Myocyte (in vitro differentiated cells): ENCODE data around the gene PLK4. TPM values are rescaled to one million over a fixed set of nuclear protein-coding genes. Genes with fewer than 3 reads are reported as not detected.
"Not testable (repeated sequence)": the region's sequence is repeated elsewhere in the genome, so short reads cannot be mapped to it uniquely, and the experiment has no call there.

ENCODE experiments used
- DNase-seq: peaks from one replicate; pipeline ENCODE4 v3.0.0-alpha.2; 2012; ENCODE audit warnings: low read depth
- total RNA-seq: library from RNA; depleted of rRNA; stranded (reverse); fragments of >200 nt; gene quantifications from 2 replicates; pipeline ENCODE4 v1.2.3, GENCODE V29; 2014

PLK4 gene
- total RNA-seq, 1 donor from 2014 or later = 2.1 TPM

DNA sequence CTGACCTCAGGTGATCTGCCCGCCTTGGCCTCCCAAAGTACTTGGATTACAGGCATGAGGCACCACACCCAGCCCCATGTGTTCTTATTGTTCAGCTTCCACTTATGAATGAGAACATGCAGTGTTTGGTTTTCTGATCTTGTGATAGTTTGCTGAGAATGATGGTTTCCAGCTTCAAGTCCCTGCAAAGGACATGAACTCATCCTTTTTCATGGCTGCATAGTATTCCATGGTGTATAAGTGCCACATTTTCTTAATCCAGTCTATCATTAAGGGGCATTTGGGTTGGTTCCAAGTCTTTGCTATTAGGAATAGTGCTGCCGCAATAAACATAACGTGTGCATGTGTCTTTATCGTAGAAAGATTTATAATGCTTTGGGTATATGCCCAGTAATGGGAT lies 19.0 kb downstream of the PLK4 start:
- DNase-seq = not testable (repeated sequence)

DNA sequence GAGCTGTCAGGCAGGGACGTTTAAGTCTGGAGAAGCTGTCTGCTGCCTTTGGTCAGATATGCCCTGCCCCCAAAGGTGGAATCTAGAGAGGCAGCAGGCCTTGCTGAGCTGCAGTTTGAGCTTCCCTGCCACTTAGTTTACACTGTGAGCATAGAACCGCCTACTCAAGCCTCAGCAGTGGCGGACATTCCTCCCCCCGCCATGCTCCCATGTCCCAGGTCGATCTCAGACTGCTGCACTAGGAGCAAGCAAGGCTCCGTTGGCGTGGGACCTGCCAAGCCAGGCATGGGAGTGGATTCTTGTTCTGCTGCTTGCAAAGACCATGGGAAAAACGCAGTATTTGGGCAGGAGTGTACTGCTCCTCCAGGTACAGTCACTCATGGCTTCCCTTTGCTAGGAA lies 24.3 kb downstream of the PLK4 start:
- DNase-seq = no peak

DNA sequence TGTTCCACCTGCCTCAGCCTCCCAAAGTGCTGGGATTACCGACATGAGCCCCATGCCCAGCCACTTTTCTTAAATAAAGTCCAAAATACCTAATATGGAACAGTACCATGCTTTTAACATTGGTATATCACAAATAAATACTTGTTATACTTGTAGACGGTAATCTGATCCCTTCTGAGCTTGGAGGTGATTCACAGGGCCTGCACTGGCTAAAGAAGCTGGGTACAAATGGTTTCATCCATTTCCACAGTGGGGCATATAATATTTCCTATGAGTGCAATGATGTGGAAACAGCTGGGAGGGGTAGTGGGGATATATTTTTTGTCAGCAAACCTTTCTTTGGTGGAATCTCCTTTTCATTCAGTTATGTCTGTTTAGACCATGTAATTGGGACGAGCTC lies 35.8 kb downstream of the PLK4 start:
- DNase-seq = no peak

DNA sequence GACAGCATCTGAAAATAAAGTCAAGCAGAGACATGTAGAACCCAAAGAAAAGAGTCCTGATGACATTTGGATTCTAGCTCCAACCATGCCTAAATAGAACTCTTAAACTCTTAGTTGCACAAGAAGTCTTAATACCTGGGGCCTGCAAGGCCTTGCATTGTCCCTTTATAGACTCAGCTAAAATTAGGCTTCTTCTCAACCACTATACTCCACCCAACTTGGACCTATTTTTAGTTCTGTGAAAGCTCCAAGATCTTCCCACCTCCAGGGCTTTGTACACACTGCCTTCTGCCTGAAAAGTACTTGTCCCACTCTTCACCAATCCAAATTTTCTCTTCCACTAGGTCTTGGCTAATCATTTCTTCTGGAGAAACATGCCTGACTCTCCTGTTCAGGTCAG lies 36.5 kb downstream of the PLK4 start:
- peak; percentile 71 for DNase-seq

DNA sequence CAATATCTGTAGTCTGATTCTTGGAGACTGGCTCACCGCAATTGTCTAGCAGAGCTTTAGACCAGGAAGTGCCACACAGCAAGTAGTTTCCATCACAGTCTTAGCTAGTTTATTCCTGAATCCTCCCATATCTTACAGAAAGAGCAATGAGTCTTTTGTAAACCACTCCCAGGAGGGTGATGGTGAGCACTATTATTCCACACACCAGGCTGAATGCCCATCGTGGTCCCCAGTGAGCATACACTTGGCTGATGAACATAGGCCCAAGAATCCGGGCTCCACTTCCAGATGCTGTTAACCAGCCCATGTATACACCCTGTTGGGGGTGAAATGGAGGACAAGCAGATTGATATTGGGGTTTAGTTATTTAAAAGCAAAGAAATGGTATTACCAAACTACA lies 39.8 kb downstream of the PLK4 start:
- no peak for DNase-seq

DNA sequence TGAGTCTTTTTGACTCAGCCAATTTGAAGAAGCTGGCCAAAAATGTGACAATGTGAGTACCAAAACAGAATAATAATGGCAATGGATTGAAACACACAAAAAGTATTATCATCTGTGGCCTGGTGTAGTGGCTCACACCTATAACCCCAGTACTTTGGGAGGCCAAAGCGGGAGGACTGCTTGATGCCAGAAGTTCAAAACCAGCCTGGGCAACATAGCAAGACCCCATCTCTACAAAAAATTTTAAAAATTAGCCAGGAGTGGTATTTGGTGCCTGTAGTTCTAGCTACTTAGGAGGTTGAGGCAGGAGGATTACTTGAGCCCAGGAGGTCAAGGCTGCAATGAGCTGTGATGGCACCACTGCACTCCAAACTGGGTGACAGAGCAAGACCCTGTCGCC lies 41.5 kb downstream of the PLK4 start:
- no peak for DNase-seq

DNA sequence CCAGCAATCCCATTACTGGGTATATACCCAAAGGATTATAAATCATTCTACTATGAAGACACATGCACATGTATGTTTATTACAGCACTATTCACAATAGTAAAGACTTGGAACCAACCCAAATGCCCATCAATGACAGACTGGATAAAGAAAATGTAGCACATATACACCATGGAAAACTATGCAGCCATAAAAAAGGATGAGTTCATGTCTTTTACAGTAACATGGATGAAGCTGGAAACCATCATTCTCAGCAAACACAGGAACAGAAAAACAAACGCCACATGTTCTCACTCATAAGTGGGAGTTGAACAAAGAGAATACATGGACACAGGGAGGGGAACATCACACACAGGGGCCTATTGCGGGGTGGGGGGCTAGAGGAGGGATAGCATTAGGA lies 45.0 kb downstream of the PLK4 start:
- DNase-seq = not testable (repeated sequence)

DNA sequence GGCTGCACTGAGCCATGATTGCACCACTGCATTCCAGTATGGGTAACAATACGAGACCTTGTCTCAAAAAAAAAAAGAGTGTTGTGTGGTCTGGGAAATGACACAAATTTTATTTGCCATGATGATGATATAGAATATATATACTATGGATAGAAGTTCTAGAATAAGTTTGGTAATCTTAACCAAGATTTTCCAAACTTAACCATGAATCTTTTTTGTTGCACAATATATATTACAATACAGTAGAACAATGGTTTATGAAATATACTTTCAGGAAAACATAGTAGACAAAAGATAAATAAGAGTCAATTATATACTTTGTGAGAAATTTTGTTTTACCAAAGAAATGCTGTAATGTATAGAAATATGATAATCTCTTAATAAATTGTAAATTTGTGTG lies 49.5 kb downstream of the PLK4 start:
- DNase-seq = no peak

DNA sequence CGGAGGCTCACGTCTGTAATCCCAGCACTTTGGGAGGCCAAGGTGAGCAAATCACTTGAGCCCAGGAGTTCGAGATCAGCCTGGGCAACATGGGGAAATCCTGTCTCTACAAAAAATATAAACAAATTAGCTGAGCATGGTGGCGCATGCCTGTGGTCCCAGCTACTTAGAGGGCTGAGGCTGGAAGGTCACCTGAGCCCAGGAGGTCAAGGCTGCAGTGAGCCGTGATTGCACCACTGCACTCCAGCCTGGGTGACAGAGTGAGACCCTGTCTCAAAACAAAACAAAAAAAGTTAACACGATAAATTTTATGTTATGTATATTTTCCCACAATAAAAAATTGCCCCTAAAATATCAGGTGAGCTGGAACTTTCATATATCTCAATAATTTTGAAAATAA lies 51.1 kb downstream of the PLK4 start:
- DNase-seq = not testable (repeated sequence)

DNA sequence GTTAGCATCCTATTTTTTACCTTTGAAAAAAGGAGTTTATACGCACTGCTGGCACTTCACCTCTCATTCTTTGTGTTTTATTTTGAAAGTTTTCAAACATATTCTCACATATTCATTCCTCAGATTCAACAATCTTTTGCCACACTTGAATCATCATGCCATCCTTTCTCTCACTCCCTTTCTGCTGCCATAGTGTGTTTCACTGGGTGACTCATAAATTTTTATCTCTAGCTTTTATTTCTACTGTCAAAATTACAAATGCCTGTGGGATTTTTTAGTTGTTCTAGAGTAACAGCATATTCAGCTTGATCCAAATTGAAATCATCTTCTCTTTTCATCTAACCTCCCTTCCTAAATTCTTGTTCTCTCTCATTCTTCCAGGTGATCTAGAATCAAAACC lies 56.3 kb downstream of the PLK4 start:
- DNase-seq = no peak

Other genes starting within 250 kb of the PLK4 start
- gene INTU, start 247.9 kb upstream of the PLK4 start, total RNA-seq = 8.8 and 12.7 TPM in 2 replicates
- gene SLC25A31, start 150.5 kb upstream of the PLK4 start, total RNA-seq = not detected in 2 replicates
- gene HSPA4L, start 98.6 kb upstream of the PLK4 start, total RNA-seq = 11.6 and 18.1 TPM in 2 replicates
- gene MFSD8, start 84.3 kb downstream of the PLK4 start, total RNA-seq = 18.7 and 19.4 TPM in 2 replicates
- gene ABHD18, start 84.5 kb downstream of the PLK4 start, total RNA-seq = 4.5 and 4.9 TPM in 2 replicates
- 15.4 and 27.7 TPM in 2 replicates for gene LARP1B, start 180.4 kb downstream of the PLK4 start, total RNA-seq